Activated naive CD4-positive, alpha-beta T cell treated with anti-CD3 and anti-CD28 coated beads, Interleukin-2, amount 50 U/mL, for 16 hours (primary cell): ENCODE results near the gene NFE2L3.
"Not testable (repeated sequence)": the region's sequence is repeated elsewhere in the genome, so short reads cannot be mapped to it uniquely, and the experiment has no call there.

Experiments
- DNase-seq: peaks from one replicate; pipeline ENCODE4 v3.0.0-alpha.2; 2020

NFE2L3 gene

GRCh38 chr7:26147646-26148306, 4.2 kb upstream of the NFE2L3 start:
- not testable (repeated sequence) for DNase-seq

- DNase-seq = not testable (repeated sequence)
These were observed 3.7 kb upstream of the NFE2L3 start for GRCh38 chr7:26148307-26148700.

DNA sequence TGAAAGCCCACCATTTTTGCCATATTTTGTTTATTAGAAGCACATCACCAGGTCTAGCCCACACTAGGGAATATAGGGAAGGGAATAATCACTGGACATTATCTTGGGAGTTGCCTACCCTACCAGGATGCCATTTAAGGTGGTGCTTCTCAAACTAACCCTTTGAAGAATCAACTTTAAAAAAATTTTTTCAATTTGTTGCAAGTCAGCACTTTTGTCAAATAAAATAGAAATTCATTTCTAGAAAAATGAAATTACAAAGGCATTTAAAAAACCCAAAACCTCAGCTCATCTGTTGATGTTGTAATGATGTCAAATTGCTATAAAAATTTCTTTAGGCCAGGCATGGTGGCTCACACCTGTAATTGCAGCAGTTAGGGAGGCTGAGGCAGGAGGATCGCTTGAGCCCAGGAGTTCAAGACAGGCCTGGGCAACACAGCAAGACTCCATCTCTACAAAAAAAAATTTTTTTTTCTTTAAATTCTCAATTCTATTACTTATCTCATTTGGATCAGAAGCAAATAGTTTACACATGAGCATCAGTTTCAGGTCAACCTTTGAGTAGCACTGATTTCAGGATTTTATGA, 2.5 kb upstream of the NFE2L3 start:
- DNase-seq = no peak

GRCh38 chr7:26151096-26151495, 902 bp upstream of the NFE2L3 start:
- DNase-seq = no peak

DNA sequence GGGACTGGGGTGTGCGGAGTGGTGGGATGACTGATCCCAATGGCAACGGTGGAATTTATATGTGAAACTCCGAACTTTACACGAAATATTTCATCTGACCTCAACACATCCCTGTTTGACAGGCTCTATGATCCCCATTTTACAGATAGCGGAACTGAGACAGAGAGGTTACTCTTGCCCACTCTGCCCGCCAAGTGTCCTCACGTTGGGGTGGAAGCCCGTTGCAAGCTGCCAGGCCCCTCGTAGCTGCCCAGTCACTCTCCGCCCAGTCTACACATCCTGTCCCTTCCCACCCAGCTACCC, 397 bp upstream of the NFE2L3 start:
- no peak for DNase-seq

- peak; percentile 42 for DNase-seq
These were observed 813 bp downstream of the NFE2L3 start for GRCh38 chr7:26152782-26153240.

GRCh38 chr7:26153241-26153822, 1.3 kb downstream of the NFE2L3 start:
- peak; percentile 20 for DNase-seq

GRCh38 chr7:26153823-26154783, 2.1 kb downstream of the NFE2L3 start:
- no peak for DNase-seq

DNA sequence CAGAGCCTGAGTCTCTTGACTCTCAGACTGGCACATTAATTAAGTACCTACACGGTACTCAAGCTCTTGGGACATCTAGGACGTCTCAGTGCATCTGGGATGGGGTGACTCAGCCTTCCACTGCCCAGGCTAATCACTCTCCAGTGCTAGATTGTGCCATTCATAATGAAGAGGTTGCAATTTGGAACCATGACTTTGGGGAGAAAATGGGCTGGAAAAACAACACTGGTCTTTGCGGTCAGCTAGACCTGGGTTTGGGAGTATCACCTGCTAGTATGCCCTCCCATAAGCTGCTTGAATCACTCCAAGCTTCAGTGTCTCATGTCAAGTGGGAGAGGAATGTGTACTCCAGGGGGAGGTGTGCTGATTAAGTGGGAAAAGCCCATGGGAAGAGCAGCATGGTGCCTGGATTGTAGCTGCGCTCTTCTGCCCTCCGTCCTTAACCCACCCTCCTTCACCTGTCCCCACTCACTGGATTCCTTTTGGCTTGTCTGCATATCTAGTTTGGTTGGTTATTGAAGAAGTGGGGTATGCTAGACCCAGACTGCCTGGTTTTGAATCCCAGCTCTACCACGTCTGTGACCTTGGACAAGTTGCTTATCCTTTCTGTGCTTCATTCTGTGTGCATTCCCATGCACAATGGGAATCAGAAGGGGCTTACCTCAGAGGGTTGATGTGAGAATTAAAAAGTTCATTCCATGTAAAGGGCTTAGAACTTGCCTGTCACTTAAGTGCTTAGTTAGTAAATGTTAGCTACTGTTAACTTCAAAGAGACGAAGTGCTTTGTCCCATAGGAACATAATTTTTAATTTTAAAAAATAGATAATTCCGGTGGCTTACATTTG, 3.8 kb downstream of the NFE2L3 start:
- DNase-seq = no peak

DNA sequence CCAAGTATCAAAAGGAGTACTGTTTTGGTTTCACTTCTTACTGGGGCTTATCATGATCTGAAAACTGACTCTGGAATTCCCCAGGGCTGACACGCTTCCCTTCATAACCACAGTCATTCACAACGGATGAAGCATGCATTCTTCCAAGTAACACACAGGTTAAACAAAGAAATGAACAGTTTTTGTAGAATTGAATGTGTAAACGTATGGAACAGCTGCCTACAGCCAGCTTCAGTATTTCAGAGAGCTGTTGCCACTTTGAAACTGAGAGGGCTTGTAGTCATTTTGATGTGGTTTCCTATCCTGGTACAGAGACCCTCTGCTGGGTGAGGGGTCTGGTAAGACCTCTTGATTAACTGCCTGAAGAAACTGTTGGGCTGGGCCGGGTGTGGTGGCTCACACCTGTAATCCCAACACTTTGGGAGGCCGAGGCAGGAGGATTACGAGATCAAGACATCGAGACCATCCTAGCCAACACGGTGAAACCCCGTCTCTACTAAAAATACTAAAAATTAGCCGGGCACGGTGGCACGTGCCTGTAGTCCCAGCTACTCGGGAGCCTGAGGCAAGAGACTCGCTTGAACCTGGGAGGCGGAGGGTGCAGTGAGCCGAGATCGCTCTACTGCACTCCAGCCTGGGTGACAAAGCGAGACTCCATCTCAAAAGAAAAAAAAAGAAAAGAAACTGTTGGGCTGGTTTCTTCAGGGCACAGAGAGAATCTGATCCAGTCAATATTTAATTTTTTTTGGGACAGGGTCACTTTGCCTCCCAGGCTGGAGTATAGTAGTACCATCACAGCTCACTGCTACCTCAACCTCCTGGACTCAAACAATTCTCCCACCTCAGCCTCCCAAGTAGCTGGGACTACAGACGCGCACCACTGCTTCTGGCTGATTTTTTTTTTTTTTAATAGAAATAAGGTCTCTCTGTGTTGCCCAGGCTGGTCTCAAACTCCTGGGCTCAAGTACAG, 4.7 kb downstream of the NFE2L3 start:
- peak; percentile 60 for DNase-seq

DNA sequence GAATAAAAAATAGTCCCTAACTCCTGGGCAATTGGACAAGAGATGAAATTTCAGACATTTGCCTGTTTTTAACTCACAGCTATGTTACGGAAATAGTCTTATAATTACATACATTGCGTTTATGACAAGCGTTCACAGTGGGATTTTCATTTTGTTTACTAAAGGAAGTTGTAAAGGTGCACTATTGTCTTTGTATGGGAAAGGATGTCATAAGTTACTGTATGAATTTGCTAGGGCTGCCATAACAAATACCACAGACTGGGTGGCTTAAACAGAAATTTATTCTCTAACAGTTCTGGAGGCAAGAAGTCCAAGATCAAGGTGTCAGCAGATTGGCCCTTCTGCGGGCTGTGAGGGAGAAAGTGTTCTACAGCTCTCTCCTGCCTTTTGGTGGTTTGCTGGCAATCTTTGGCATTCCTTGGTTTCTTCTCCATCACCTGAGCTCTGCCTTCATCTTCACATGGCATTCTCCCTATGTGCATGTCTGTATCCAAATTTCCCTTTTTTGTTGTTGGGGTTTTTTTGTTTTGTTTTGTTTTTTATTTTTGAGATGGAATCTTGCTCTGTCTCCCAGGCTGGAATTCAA, 5.6 kb downstream of the NFE2L3 start:
- no peak for DNase-seq

DNA sequence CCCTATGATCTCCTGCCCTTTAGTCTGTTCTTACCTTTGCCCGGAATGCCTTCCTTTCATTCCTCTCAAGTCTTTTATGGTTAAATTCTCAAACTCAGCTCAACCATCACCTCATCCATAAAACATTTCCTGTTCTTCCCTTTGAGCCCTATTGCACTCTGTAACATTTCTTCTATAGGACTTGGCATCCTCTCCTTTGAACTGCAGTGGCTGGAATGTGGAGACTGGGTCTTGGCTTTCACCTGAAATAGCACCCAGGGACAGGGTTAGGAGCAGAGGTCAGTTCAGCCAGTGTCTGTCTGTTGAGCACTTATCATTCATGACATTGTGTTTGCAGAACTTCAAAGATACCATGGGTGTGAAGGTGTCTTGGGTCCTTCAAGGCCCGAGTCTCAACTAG, 7.2 kb downstream of the NFE2L3 start:
- no peak for DNase-seq

GRCh38 chr7:26160896-26161295, 8.9 kb downstream of the NFE2L3 start:
- DNase-seq = no peak

DNA sequence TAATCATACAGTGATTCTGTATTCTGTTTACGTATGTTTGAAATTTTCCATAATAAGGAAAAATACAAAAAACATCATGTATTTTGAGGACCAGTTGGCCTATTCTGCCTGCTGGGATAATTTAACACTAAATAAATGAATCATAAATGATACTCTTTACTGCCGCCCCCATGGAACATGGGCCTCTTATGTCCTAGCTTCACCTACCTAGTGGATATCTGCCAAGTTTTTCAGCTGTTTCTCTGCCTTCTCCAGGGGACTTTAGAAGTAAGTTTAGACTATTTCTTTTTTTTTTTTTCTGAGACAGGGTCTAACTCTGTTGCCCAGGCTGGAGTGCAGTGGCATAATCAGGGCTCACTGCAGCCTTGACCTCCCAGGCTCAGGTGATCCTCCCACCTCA, 10.4 kb downstream of the NFE2L3 start:
- no peak for DNase-seq

DNA sequence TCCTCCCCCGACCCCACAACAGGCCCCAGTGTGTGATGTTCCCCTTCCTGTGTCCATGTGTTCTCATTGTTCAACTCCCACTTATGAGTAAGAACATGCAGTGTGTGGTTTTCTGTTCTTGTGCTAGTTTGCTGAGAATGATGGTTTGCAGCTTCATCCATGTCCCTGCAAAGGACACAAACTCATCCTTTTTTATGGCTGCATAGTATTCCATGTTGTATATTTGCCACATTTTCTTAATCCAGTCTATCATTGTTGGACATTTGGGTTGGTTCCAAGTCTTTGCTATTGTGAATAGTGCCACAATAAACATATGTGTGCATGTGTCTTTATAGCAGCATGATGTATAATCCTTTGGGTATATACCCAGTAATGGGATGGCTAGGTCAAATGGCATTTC, 11.8 kb downstream of the NFE2L3 start:
- not testable (repeated sequence) for DNase-seq

DNA sequence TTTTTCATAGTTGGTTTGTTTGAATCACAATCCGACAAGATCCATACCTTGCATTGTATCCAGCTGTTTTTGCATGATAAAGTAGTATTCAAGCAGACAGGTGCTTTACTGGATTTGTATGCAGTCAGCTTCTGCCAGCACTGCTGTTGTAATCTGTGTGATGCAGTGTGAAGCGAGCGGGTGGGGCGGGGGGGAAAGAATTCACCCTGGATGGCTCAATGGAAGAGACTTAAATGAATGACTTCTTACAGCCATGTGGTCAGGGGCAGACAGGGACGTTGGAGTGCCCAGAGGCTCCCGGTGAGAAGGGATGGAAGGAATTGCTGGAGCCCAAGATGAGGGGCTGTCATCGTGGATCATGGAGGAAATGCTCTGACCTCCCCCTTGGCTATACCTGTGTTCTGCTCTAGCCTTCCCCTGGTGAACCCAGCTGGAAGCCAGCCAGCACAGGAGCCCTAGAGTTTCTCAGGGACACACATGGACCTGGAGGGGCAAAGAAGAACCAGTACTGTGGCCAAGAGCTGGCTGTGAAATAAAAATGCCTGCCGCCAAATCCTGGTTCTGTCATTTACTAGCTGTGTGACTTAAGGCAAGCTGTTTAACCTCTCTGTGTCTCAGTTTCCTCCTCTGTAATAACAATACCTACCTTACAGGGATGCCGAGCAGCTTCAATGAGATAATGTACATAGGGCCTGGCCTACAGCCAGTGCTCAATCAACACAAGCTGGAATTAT, 14.1 kb downstream of the NFE2L3 start:
- no peak for DNase-seq

DNA sequence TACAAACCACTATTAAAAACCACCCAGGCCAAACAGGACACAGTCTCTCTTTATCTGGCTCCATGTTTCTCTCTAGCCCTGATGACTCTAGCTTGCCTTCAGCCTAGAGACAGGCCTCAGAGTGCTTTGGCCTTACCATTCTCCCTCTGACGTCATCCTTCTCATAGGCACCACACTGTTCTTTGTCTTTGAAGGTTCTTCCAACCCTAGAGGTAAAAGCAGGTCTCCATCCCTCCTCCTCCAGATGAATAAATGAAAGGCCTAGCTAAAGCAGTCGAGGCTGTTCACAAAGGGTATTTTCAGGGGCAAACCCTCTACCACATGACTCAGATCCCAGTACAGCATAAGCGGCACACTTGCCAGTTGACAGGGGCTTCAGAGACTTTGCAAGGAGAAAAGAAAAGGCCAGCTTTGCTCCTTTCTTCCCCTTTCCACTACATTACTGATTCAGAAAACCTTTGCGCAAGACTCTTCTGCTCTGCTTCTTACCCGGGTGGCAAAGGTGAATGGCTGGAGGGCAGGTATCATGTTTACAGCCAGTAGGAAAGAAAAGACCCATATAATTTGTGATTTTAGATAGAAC, 14.8 kb downstream of the NFE2L3 start:
- DNase-seq = no peak

GRCh38 chr7:26167303-26167934, 15.4 kb downstream of the NFE2L3 start:
- DNase-seq = no peak

DNA sequence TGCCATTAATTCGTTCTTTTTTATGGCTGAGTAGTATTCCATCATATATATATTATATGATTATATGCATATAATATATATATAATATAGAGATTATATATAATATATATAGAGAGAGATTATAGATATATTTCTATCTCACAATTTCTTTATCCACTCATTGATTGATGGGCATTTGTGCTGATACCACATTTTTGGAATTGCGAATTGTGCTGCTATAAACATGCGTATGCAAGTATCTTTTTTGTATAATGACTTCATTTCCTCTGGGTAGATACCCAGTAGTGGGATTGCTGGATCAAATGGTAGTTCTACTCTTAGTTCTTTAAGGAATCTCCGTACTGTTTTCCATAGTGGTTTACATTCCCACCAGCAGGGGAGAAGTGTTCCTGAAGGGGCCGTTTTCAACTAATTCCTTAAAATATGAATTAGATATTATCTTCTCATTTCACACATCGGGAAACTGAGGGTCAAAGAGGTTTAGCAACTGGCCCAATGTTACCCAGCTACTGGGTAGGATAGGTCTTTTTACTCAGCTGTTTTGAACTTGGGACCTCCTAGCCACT, 16.5 kb downstream of the NFE2L3 start:
- DNase-seq = no peak
